GM21737 (cell line): ENCODE results near the gene TRIM37.

Source experiments
- ATAC-seq: cut with Tn5 transposase; IDR thresholded peaks from one replicate; pipeline ENCODE4 v1.9.1; 2021; ENCODE audit warnings: mild to moderate bottlenecking, moderate library complexity; ENCODE audit not compliant: unreplicated experiment

The TRIM37 gene

GRCh38 chr17:58947824-58948223 is 158.9 kb downstream of the TRIM37 start:
- ATAC-seq: no peak

GRCh38 chr17:58947411-58947810 is 159.3 kb downstream of the TRIM37 start:
- no peak for ATAC-seq

DNA sequence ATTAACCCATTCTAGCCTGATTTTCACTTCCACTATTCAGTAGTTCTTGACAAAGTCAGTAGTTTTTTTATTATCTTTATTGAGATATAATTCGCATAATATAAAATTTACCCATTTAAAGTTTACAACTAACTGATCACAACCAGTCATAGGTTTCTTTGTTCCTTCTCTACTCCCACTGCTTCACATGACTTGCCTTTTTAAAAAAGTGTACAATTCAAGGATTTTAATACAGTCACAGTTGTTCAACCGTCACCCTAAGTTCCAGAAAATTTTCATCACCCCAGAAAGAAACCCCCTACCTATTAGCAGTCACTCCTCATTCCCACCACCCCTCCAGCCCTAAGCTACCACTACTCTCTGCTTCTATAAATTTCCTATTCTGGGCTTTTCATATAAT is 162.5 kb downstream of the TRIM37 start:
- no peak for ATAC-seq

- no peak for ATAC-seq
Measured at GRCh38 chr17:58936295-58936694, 170.4 kb downstream of the TRIM37 start.

GRCh38 chr17:58932956-58933355 is 173.7 kb downstream of the TRIM37 start:
- ATAC-seq: no peak
